OCI-LY3 (cell line): ENCODE measurements around the gene FBXO11.

Experiments
- H2AFZ ChIP-seq: fragments of 200-600, 300-600 bp; shearing (Covaris generic); 2 replicates; pipeline ENCODE4 v1.6.0; 2014; ENCODE audit warnings: antibody characterized with exemption, low read depth, low read length
- H3K27ac ChIP-seq: fragments of 200-600, 300-600 bp; sonication (generic); 2 replicates; pipeline ENCODE4 v1.5.1; 2014; ENCODE audit warnings: mild to moderate bottlenecking, low read length, moderate library complexity, mixed read lengths
- H3K27me3 ChIP-seq: fragments of 200-600, 300-600 bp; sonication (generic); 2 replicates; pipeline ENCODE4 v1.6.1; 2014; ENCODE audit warnings: low read depth, low read length, mixed read lengths
- H3K36me3 ChIP-seq: fragments of 200-600, 300-600 bp; sonication (generic); replicated peaks from 2 replicates; pipeline ENCODE3; 2014; ENCODE audit warnings: low read depth, low read length, mixed read lengths
- H3K4me1 ChIP-seq: fragments of 300-600, 200-600 bp; sonication (generic); 2 replicates; pipeline ENCODE4 v1.6.1; 2014; ENCODE audit warnings: low read length, mixed read lengths
- H3K4me2 ChIP-seq: fragments of 200-600, 300-600 bp; sonication (generic); 2 replicates; pipeline ENCODE4 v1.6.1; 2014; ENCODE audit warnings: low read length, mixed read lengths
- H3K4me3 ChIP-seq: fragments of 300-600, 200-600 bp; sonication (generic); 2 replicates; pipeline ENCODE4 v1.5.1; 2014; ENCODE audit warnings: antibody characterized with exemption, mild to moderate bottlenecking, low read length, moderate library complexity
- H3K79me2 ChIP-seq: fragments of 300-600, 200-600 bp; shearing (Covaris generic); 2 replicates; pipeline ENCODE4 v1.6.1; 2014; ENCODE audit warnings: mild to moderate bottlenecking, low read length, mixed read lengths
- H3K9ac ChIP-seq: fragments of 300-600, 200-600 bp; shearing (Covaris generic); 2 replicates; pipeline ENCODE4 v1.6.0; 2014; ENCODE audit warnings: mild to moderate bottlenecking, low read length, moderate library complexity
- H3K9me3 ChIP-seq: fragments of 200-600, 300-600 bp; shearing (Covaris generic); 2 replicates; pipeline ENCODE4 v1.6.1; 2014; ENCODE audit warnings: low read length, mixed read lengths; ENCODE audit not compliant: insufficient read depth
- H4K20me1 ChIP-seq: fragments of 200-600, 300-600 bp; sonication (generic); 2 replicates; pipeline ENCODE4 v1.6.1; 2016; ENCODE audit warnings: low read length, mixed read lengths; ENCODE audit not compliant: insufficient read depth
- CTCF ChIP-seq: fragments of 200-600, 300-600 bp; sonication (generic); IDR thresholded peaks from 2 replicates; pipeline ENCODE4 v1.5.1; 2014; ENCODE audit warnings: antibody characterized with exemption, low read length, low read depth
- EZH2phosphoT487 ChIP-seq: fragments of 200-600 bp; shearing (Covaris generic); IDR thresholded peaks from 2 replicates; pipeline ENCODE4 v1.6.1; 2018; ENCODE audit warnings: antibody characterized with exemption, mixed run types, low read depth

Gene FBXO11

GRCh38 chr2:47805850-47806249 lies 100.4 kb downstream of the FBXO11 start:
- Histone ChIP-seq H3K79me2 (peaks cover 28% of the 10 kb centered on the region), H3K4me1 (no peaks in the 10 kb centered on the region), H3K27ac (no peak overlapping the region), H3K27me3 (no peaks in the 10 kb centered on the region), H3K4me3 (no peak overlapping the region), H2AFZ (no peak overlapping the region), H3K9me3 (no peaks in the 10 kb centered on the region), H3K9ac (no peak overlapping the region), H3K36me3 (peaks cover 89% of the 10 kb centered on the region), H3K4me2 (no peak overlapping the region), H4K20me1 (peaks cover 10% of the 10 kb centered on the region)
- TF ChIP-seq CTCF (no peak), EZH2phosphoT487 (no peak)

GRCh38 chr2:47803770-47804169 lies 102.5 kb downstream of the FBXO11 start:
- Histone ChIP-seq H3K9ac (no peak overlapping the region), H3K4me2 (no peak overlapping the region)

GRCh38 chr2:47803363-47803762 lies 102.9 kb downstream of the FBXO11 start:
- H2AFZ ChIP-seq = no peak overlapping the region
- H3K36me3 ChIP-seq = peaks cover 94% of the 10 kb centered on the region
- no peak overlapping the region for H3K4me3 ChIP-seq
- peaks cover 30% of the 10 kb centered on the region for H4K20me1 ChIP-seq
- no peaks in the 10 kb centered on the region for H3K9me3 ChIP-seq
- no peaks in the 10 kb centered on the region for H3K27me3 ChIP-seq
- TF ChIP-seq EZH2phosphoT487 (no peak), CTCF (no peak)
- no peaks in the 10 kb centered on the region for H3K4me1 ChIP-seq
- H3K79me2 ChIP-seq = peaks cover 48% of the 10 kb centered on the region
- H3K27ac ChIP-seq = no peak overlapping the region
- no peak overlapping the region for H3K4me2 ChIP-seq
- no peak overlapping the region for H3K9ac ChIP-seq

More at GRCh38 chr2:47803770-47804169, 102.5 kb downstream of the FBXO11 start:
- H2AFZ ChIP-seq = no peak overlapping the region
- H4K20me1 ChIP-seq = peaks cover 30% of the 10 kb centered on the region
- TF ChIP-seq CTCF = no peak
- TF ChIP-seq EZH2phosphoT487 = no peak
- H3K4me3 ChIP-seq = no peak overlapping the region
- H3K4me1 ChIP-seq = no peaks in the 10 kb centered on the region
- H3K9me3 ChIP-seq = no peaks in the 10 kb centered on the region
- peaks cover 45% of the 10 kb centered on the region for H3K79me2 ChIP-seq
- no peak overlapping the region for H3K27ac ChIP-seq
- H3K27me3 ChIP-seq = no peaks in the 10 kb centered on the region
- peaks cover 94% of the 10 kb centered on the region for H3K36me3 ChIP-seq

- TF ChIP-seq EZH2phosphoT487 (no peak), CTCF (no peak)
- H3K4me3 ChIP-seq = no peak overlapping the region
- H3K4me2 ChIP-seq = no peak overlapping the region
- H2AFZ ChIP-seq = no peak overlapping the region
- H3K9ac ChIP-seq = no peak overlapping the region
- no peak overlapping the region for H3K27ac ChIP-seq
- no peaks in the 10 kb centered on the region for H3K27me3 ChIP-seq
- H3K9me3 ChIP-seq = no peaks in the 10 kb centered on the region
- peaks cover 94% of the 10 kb centered on the region for H3K36me3 ChIP-seq
- peaks cover 49% of the 10 kb centered on the region for H4K20me1 ChIP-seq
- H3K79me2 ChIP-seq = peaks cover 62% of the 10 kb centered on the region
- no peaks in the 10 kb centered on the region for H3K4me1 ChIP-seq
Measured at GRCh38 chr2:47801118-47801517, 105.2 kb downstream of the FBXO11 start.
